Pancreas (tissue), 10 donors: ENCODE measurements around the gene THOC7. TPM values are rescaled to one million over a fixed set of nuclear protein-coding genes. Genes with fewer than 3 reads are reported as not detected.
A peak's percentile ranks its signal among the peaks of the same experiment; 100 is the strongest.

Experiments
- ATAC-seq, 4 donors: fragments of 200-7000 bp; cut with Tn5 transposase; one replicate each; pipeline versions ENCODE4 v1.8.0 to v1.9.1; 2020; ENCODE audit warnings: mild to moderate bottlenecking in 4 of 4, moderate library complexity in 4 of 4
- DNase-seq, 6 donors: peaks; one replicate each; pipeline ENCODE4 v3.0.0-alpha.2; 2020
- FAIRE-seq: peaks from 2 replicates; lab custom pipeline; 2012; peaks lifted over from hg19 to GRCh38; lab: Jason Lieb, UNC
- H3K27ac ChIP-seq, 4 donors: fragments of 200-600 bp; sonication (generic); 1 replicate in 3 of 4; 2 replicates in 1 of 4; pipeline versions ENCODE4 v1.5.0 to v1.8.0; 2020
- H3K27me3 ChIP-seq, 4 donors: fragments of 200-600 bp; one replicate each; pipeline ENCODE4 v1.8.0; 2021
- H3K36me3 ChIP-seq, 3 donors: fragments of 200-600 bp; sonication (generic) in 1 of 3; one replicate each; pipeline versions ENCODE4 v1.5.0 to v1.8.0; 2020 to 2021
- H3K4me1 ChIP-seq, 3 donors: fragments of 200-600 bp; one replicate each; pipeline ENCODE4 v1.8.0; 2021
- H3K4me3 ChIP-seq, 4 donors: fragments of 200-600 bp; sonication (generic) in 2 of 4; one replicate each; pipeline versions ENCODE4 v1.5.0 to v1.8.0; 2020 to 2021
- H3K9me3 ChIP-seq, 4 donors: fragments of 200-600 bp; one replicate each; pipeline ENCODE4 v1.8.0; 2021
- CTCF ChIP-seq, 4 donors: fragments of 200-600 bp; sonication (generic) in 3 of 4; IDR thresholded peaks; one replicate each; pipeline versions ENCODE4 v1.5.0 to v1.8.0; 2021; ENCODE audit warnings: antibody characterized with exemption in 4 of 4
- WGBS, 2 donors: extraction: QIAGEN DNeasy Blood & Tissue Kit; methylation state at CpG; one replicate each; pipeline ENCODE4 v1.1.7; 2013; 5-methylcytosine and 5-hydroxymethylcytosine counted together
- intact Hi-C, 3 donors: fragments of 100-400 bp; cut with DNase I; formaldehyde crosslinking; loops; one replicate each; pipeline versions ENCODE4 v1.11.1 to v1.14.2; 2022
- polyA plus RNA-seq, 2 donors: library from polyadenylated mRNA; stranded (reverse); fragments of 200-250 nt; gene quantifications; one replicate each; pipeline ENCODE4 v1.2.3, GENCODE V29; 2013
- total RNA-seq, 6 donors: library from RNA; stranded (reverse); fragmentation: NEBNext Ultra II Directional in 4 of 6; extraction: Animal tissue kit (Norgen Biotek cat#: 25700) in 4 of 6; gene quantifications; one replicate each; pipeline versions ENCODE4 v1.2.1 to v1.2.4, GENCODE V29; 2021 to 2023
- donor health status: healthy with polysubstance abuse.
- donor health status: DM: no; HTN: no; CAD: no; lungs with moderate emphysema.
- donor health status: DM: no; HTN: no; CAD: no.
- donor health status: control.
- donor health status: control.
- donor health status: Bipolar disorder and iron deficiency.
- donor health status: DM: yes; HTN: yes; CAD: no.
- donor health status: DM: no; HTN: no; CAD: no.
- donor health status: DM: no; HTN: no; CAD: no.
- donor health status: DM: yes; HTN: yes; CAD: no.

The THOC7 gene
- total and polyA plus RNA-seq, 8 donors = 33.6 to 86.7 (median 40.9) TPM

GRCh38 chr3:63910891-63911290, 47.3 kb upstream of the THOC7 start:
- ATAC-seq (no peak), DNase-seq (no peak), FAIRE-seq (no peak)
- H3K4me1 ChIP-seq = peaks cover 5 to 34% (median 14%) of the 10 kb centered on the region in 3 donors
- H3K27me3 ChIP-seq = no peaks in the 10 kb centered on the region
- TF ChIP-seq CTCF (IDR thresholded peaks at IDR 0.05) = no peak
- H3K4me3 ChIP-seq = peak overlapping the region in 2 of 4 donors; percentile 66 to 80
- peaks cover 0 to 3% (median under 1%) of the 10 kb centered on the region in 3 donors for H3K36me3 ChIP-seq
- intact Hi-C loops = loop anchor here in 1 of 3 donors (5.0 kb wide), 1 partner anchor 81 kb away; no protein-coding TSS in a partner anchor
- H3K9me3 ChIP-seq = no peaks in the 10 kb centered on the region
- H3K27ac ChIP-seq = peak overlapping the region; percentile 92 to 97 (median 96)
- 9 to 11% methylated on average over 1 of the region's 1 CpG for WGBS, 2 donors

- no peaks in the 10 kb centered on the region for H3K36me3 ChIP-seq
- H3K27me3 ChIP-seq = no peaks in the 10 kb centered on the region
- H3K9me3 ChIP-seq = no peaks in the 10 kb centered on the region
- H3K4me3 ChIP-seq = no peak overlapping the region
- peaks cover 5 to 30% (median 13%) of the 10 kb centered on the region in 3 donors for H3K4me1 ChIP-seq
- no peak for TF ChIP-seq CTCF (IDR thresholded peaks at IDR 0.05)
- DNase-seq (no peak), ATAC-seq (no peak), FAIRE-seq (no peak)
- intact Hi-C loops = loop anchor here in 1 of 3 donors (5.0 kb wide), 1 partner anchor 82 kb away; no protein-coding TSS in a partner anchor
- peak overlapping the region in 1 of 4 donors; percentile 97 for H3K27ac ChIP-seq
- WGBS, 2 donors = 85 to 93% methylated on average over 4 of the region's 4 CpGs
Observed at GRCh38 chr3:63910001-63910400, 46.4 kb upstream of the THOC7 start.

GRCh38 chr3:63909431-63909830, 45.8 kb upstream of the THOC7 start:
- Histone ChIP-seq H3K27ac (no peak overlapping the region), H3K27me3 (no peaks in the 10 kb centered on the region), H3K9me3 (no peaks in the 10 kb centered on the region), H3K4me3 (no peak overlapping the region), H3K36me3 (no peaks in the 10 kb centered on the region), H3K4me1 (peaks cover 5 to 24% (median 10%) of the 10 kb centered on the region in 3 donors)
- 82% methylated on average over 2 of the region's 2 CpGs for WGBS, 2 donors
- intact Hi-C loops = no loop called here
- no peak for DNase-seq
- no peak for TF ChIP-seq CTCF (IDR thresholded peaks at IDR 0.05)
- no peak for FAIRE-seq
- ATAC-seq = no peak

- 96 to 100% methylated on average over 1 of the region's 1 CpG for WGBS, 2 donors
- no peak for ATAC-seq
- no peaks in the 10 kb centered on the region for H3K36me3 ChIP-seq
- H3K4me3 ChIP-seq = no peak overlapping the region
- H3K27me3 ChIP-seq = no peaks in the 10 kb centered on the region
- no peak for FAIRE-seq
- intact Hi-C loops = no loop called here
- no peaks in the 10 kb centered on the region for H3K9me3 ChIP-seq
- DNase-seq = no peak
- no peak for TF ChIP-seq CTCF (IDR thresholded peaks at IDR 0.05)
- peaks cover under 1 to 18% (median 10%) of the 10 kb centered on the region in 3 donors for H3K4me1 ChIP-seq
- H3K27ac ChIP-seq = no peak overlapping the region
Observed at GRCh38 chr3:63908776-63909175, 45.2 kb upstream of the THOC7 start.

GRCh38 chr3:63908081-63908736, 44.6 kb upstream of the THOC7 start:
- WGBS, 2 donors = 75 to 84% methylated on average over 2 of the region's 2 CpGs

More at GRCh38 chr3:63908081-63908736, 44.6 kb upstream of the THOC7 start:
- H3K27me3 ChIP-seq = no peaks in the 10 kb centered on the region
- no peak for TF ChIP-seq CTCF (IDR thresholded peaks at IDR 0.05)
- FAIRE-seq = no peak
- H3K27ac ChIP-seq = no peak overlapping the region
- peaks cover 0 to 12% (median 10%) of the 10 kb centered on the region in 3 donors for H3K4me1 ChIP-seq
- no peak overlapping the region for H3K4me3 ChIP-seq
- no peak for DNase-seq
- ATAC-seq = no peak
- H3K36me3 ChIP-seq = no peaks in the 10 kb centered on the region
- no peaks in the 10 kb centered on the region for H3K9me3 ChIP-seq
- intact Hi-C loops = no loop called here
